GM21576 (cell line): Measurements from ENCODE around the gene AK5.

Experiments used
- ATAC-seq: cut with Tn5 transposase; IDR thresholded peaks from one replicate; pipeline ENCODE4 v1.9.1; 2021; ENCODE audit warnings: mild to moderate bottlenecking, moderate library complexity; ENCODE audit not compliant: unreplicated experiment

Gene AK5

GRCh38 chr1:77571642-77572041 is 289.8 kb downstream of the AK5 start:
- no peak for ATAC-seq

- no peak for ATAC-seq
These were observed 297.7 kb downstream of the AK5 start for GRCh38 chr1:77579547-77579946.

- peak; percentile 72 for ATAC-seq
These were observed 301.1 kb downstream of the AK5 start for GRCh38 chr1:77582905-77583304.

GRCh38 chr1:77583483-77583882 is 301.7 kb downstream of the AK5 start:
- no peak for ATAC-seq

GRCh38 chr1:77584884-77585283 is 303.1 kb downstream of the AK5 start:
- no peak for ATAC-seq

- no peak for ATAC-seq
These were observed 303.9 kb downstream of the AK5 start for GRCh38 chr1:77585610-77586314.

GRCh38 chr1:77589231-77589630 is 307.4 kb downstream of the AK5 start:
- ATAC-seq, result no peak

GRCh38 chr1:77590651-77591050 is 308.8 kb downstream of the AK5 start:
- no peak for ATAC-seq

- ATAC-seq, result no peak
These were observed 311.1 kb downstream of the AK5 start for GRCh38 chr1:77592906-77593305.

GRCh38 chr1:77594366-77595112 is 312.7 kb downstream of the AK5 start:
- ATAC-seq, result peak; percentile 90

GRCh38 chr1:77597310-77597709 is 315.5 kb downstream of the AK5 start:
- no peak for ATAC-seq

GRCh38 chr1:77605246-77606026 is 323.6 kb downstream of the AK5 start:
- no peak for ATAC-seq

- no peak for ATAC-seq
These were observed 327.1 kb downstream of the AK5 start for GRCh38 chr1:77608893-77609292.
